HepG2 (cell line): ENCODE measurements around the gene NHP2. TPM values are rescaled to one million over a fixed set of nuclear protein-coding genes. Genes with fewer than 3 reads are reported as not detected.

Experiments used
- CEBPZ ChIP-seq: IDR thresholded peaks from 2 replicates; pipeline ENCODE4 v1.6.1; 2012; ENCODE audit warnings: low read length, improper control_type of control experiment
- ETV5 ChIP-seq: IDR thresholded peaks from 2 replicates; pipeline ENCODE4 v1.6.1; 2018; ENCODE audit warnings: missing biosample characterization, missing genetic modification reagents, inconsistent platforms, borderline replicate concordance
- GMEB2 ChIP-seq: IDR thresholded peaks from 2 replicates; pipeline ENCODE4 v1.6.1; 2016; ENCODE audit warnings: missing biosample characterization, missing genetic modification reagents, low read depth
- HNF1A ChIP-seq, 2 experiments: sonication (generic) in 1 of 2; formaldehyde crosslinking in 1 of 2; IDR thresholded peaks; 2 replicates each; pipeline versions ENCODE4 v1.4.0 to v1.6.1; 2016 to 2020; ENCODE audit warnings: borderline replicate concordance in 1 of 2, low read depth in 1 of 2, mild to moderate bottlenecking in 1 of 2, missing genetic modification reagents in 1 of 2
- MEIS2 ChIP-seq: sonication (generic); formaldehyde crosslinking; IDR thresholded peaks from 2 replicates; pipeline ENCODE4 v1.9.0; 2021; ENCODE audit warnings: mild to moderate bottlenecking, missing genetic modification reagents
- NFE2L1 ChIP-seq: sonication (generic); formaldehyde crosslinking; IDR thresholded peaks from 2 replicates; pipeline ENCODE4 v1.4.0; 2020; ENCODE audit warnings: missing genetic modification reagents, mild to moderate bottlenecking, borderline replicate concordance
- PRDM10 ChIP-seq: sonication (generic); formaldehyde crosslinking; IDR thresholded peaks from 2 replicates; pipeline ENCODE4 v1.4.0; 2020; ENCODE audit warnings: low read depth, missing genetic modification reagents
- TRIM24 ChIP-seq: sonication (generic); formaldehyde crosslinking; IDR thresholded peaks from 2 replicates; pipeline ENCODE4 v1.8.0; 2022; ENCODE audit warnings: mild to moderate bottlenecking, missing genetic modification reagents
- ZBTB1 ChIP-seq: sonication (generic); formaldehyde crosslinking; IDR thresholded peaks from 2 replicates; pipeline ENCODE4 v1.4.0; 2020; ENCODE audit warnings: missing genetic modification reagents, borderline replicate concordance
- ZBTB21 ChIP-seq: sonication (generic); formaldehyde crosslinking; IDR thresholded peaks from 2 replicates; pipeline ENCODE4 v1.4.0; 2020; ENCODE audit warnings: missing genetic modification reagents
- ZFY ChIP-seq: sonication (generic); formaldehyde crosslinking; IDR thresholded peaks from 2 replicates; pipeline ENCODE4 v1.4.0; 2020; ENCODE audit warnings: missing genetic modification reagents
- ZNF552 ChIP-seq: sonication (generic); formaldehyde crosslinking; IDR thresholded peaks from 2 replicates; pipeline ENCODE4 v1.9.0; 2022; ENCODE audit warnings: missing genetic modification reagents, mild to moderate bottlenecking, borderline replicate concordance
- polyA plus RNA-seq, 8 experiments: library from polyadenylated mRNA; depleted of rRNA in 3 of 8; stranded (reverse) in 7 of 8; unstranded in 1 of 8; fragments of >200 nt; fragmentation: Illumina TruSeq in 4 of 8; extraction: Trizol in 4 of 8; gene quantifications; 2 replicates each; pipeline versions ENCODE4 v1.2.1 to v1.2.3, GENCODE V29; 2011 to 2016; ENCODE audit warnings: low read depth in 4 of 8, missing spikeins in 1 of 8, mixed read lengths in 1 of 8; ENCODE audit not compliant: insufficient read depth in 1 of 8
- total RNA-seq, 5 experiments: library from RNA; depleted of rRNA; stranded (reverse); fragments of >200 nt; fragmentation: Illumina TruSeq; extraction: Trizol; gene quantifications; 2 replicates each; pipeline ENCODE4 v1.2.3, GENCODE V29; 2016; ENCODE audit warnings: low read depth in 1 of 5

NHP2 gene
- total and polyA plus RNA-seq, 2 of the 13 experiments (the other 11 are each of a cell fraction or from before 2014, with no cell fraction given): 56.2 to 96.1 TPM

GRCh38 chr5:178130576-178131445 is 22.9 kb downstream of the NHP2 start, which contains the start of gene RMND5B (continued):
- TF ChIP-seq CEBPZ: no peak
- TF ChIP-seq HNF1A (IDR thresholded peaks at IDR 0.05; ENCODE audit: low read depth): no peak
- TF ChIP-seq HNF1A (CRISPR knock-in tag; IDR thresholded peaks at IDR 0.05; ENCODE audit: borderline replicate concordance): peak; percentile 57; the same call in 1 of the 2 replicates
- no peak for TF ChIP-seq NFE2L1 (CRISPR knock-in tag)
- TF ChIP-seq ZBTB21 (CRISPR knock-in tag): no peak
- no peak for TF ChIP-seq ZBTB1 (CRISPR knock-in tag)
- TF ChIP-seq GMEB2 (CRISPR knock-in tag): no peak
- peak; percentile 98 for TF ChIP-seq PRDM10 (CRISPR knock-in tag)
- no peak; the same call in 1 of the 2 replicates for TF ChIP-seq MEIS2 (CRISPR knock-in tag)
- peak; percentile 28; the same call in 1 of the 2 replicates for TF ChIP-seq ETV5 (CRISPR knock-in tag)
- TF ChIP-seq ZFY (CRISPR knock-in tag): peak; percentile 87
- TF ChIP-seq TRIM24 (CRISPR knock-in tag): no peak
- no peak for TF ChIP-seq ZNF552
